ENCODE results near the gene IP6K1.

Gene IP6K1

DNA sequence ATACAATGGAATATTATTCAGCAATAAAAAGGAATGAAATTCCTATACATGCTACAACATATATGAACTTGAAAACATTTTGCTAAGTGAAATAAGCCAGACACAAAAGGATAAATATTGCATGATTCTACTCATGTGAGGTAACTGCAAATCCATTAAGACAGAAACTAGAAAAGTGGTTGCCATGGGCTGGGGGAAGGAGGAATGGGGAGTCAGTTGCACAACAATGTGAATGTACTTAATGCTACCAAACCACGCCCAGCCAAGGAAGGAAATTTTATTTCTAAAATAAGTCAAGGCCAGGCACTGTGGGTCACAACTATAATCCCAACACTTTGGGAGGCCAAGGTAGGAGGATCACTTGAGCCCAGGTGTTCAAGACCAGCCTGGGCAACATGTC, 52.8 kb downstream of the IP6K1 start:
- Histone ChIP-seq H3K36me3 (ENCODE audit: insufficient read depth, low read length) (peaks cover 77% of the 10 kb centered on the region), H3K9me3 (ENCODE audit: insufficient read depth, low read depth, low read length) (no peaks in the 10 kb centered on the region), H3K4me3 (ENCODE audit: low read length) (no peak overlapping the region), H3K4me1 (ENCODE audit: insufficient read depth, low read length) (no peaks in the 10 kb centered on the region), H3K27me3 (ENCODE audit: insufficient read depth, low read length) (no peaks in the 10 kb centered on the region), H3K9ac (ENCODE audit: low read depth, low read length) (no peak overlapping the region), H3K27ac (ENCODE audit: low read depth, low read length) (no peak overlapping the region)
- WGBS = 100% methylated on average over 1 of the region's 1 CpG

DNA sequence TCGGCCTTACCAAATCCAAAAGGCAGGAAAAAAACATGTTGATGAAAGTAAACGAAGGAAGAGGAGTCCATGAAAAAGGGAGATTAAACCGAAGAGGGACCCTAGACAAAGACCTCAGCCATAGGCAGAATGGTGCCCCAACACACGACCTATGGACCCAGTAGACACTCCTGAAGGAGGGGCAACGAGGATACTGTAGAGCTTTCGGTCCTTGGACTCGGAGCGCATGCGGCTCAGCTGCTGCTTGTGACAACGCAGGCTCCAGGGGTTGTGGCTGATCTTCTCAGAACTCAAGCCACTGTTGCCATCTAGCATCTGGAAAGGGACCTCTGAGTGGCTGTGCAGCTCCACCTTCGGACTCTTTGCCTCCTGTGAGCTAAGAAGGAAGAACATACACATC, 53.7 kb downstream of the IP6K1 start:
- Histone ChIP-seq H3K4me1 (ENCODE audit: insufficient read depth, low read length) (no peaks in the 10 kb centered on the region), H3K27me3 (ENCODE audit: insufficient read depth, low read length) (no peaks in the 10 kb centered on the region), H3K9me3 (ENCODE audit: insufficient read depth, low read depth, low read length) (no peaks in the 10 kb centered on the region), H3K4me3 (ENCODE audit: low read length) (no peak overlapping the region), H3K36me3 (ENCODE audit: insufficient read depth, low read length) (peaks cover 77% of the 10 kb centered on the region), H3K27ac (ENCODE audit: low read depth, low read length) (no peak overlapping the region), H3K9ac (ENCODE audit: low read depth, low read length) (no peak overlapping the region)
- WGBS = 91% methylated on average over 11 of the region's 11 CpGs

DNA sequence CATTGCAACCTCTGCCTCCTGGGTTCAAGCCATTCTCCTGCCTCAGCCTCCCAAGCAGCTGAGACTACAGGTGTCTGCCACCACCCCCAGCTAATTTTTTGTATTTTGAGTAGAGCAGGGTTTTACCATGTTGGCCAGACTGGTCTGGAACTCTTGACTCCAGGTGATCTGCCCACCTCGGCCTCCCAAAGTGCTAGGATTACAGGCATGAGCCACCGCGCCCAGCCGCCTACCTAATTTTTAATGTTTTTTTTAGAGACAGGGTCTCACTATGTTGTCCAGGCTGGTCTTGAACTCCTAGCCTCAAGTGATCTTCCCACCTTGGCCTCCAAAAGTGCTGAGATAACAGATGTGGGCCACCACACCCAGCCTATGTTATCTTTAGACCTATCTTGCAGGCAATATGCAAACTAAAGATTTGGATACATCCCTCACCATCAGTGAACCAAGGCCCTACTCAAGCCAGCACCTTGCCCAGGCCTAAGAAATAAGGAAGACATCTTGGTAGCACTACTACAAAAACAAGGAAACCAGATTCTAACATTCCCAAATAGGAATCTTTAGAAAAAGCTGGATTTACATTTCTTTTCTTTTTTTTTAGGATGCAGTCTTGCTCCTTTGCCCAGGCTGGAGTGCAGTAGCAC, 56.3 kb downstream of the IP6K1 start:
- no peak overlapping the region for H3K4me3 ChIP-seq (ENCODE audit: low read length)
- WGBS = 97% methylated on average over 4 of the region's 4 CpGs
- H3K9me3 ChIP-seq (ENCODE audit: insufficient read depth, low read depth, low read length) = no peaks in the 10 kb centered on the region
- H3K27ac ChIP-seq (ENCODE audit: low read depth, low read length) = no peak overlapping the region
- no peaks in the 10 kb centered on the region for H3K4me1 ChIP-seq (ENCODE audit: insufficient read depth, low read length)
- H3K9ac ChIP-seq (ENCODE audit: low read depth, low read length) = no peak overlapping the region
- no peaks in the 10 kb centered on the region for H3K27me3 ChIP-seq (ENCODE audit: insufficient read depth, low read length)
- H3K36me3 ChIP-seq (ENCODE audit: insufficient read depth, low read length) = peaks cover 73% of the 10 kb centered on the region

DNA sequence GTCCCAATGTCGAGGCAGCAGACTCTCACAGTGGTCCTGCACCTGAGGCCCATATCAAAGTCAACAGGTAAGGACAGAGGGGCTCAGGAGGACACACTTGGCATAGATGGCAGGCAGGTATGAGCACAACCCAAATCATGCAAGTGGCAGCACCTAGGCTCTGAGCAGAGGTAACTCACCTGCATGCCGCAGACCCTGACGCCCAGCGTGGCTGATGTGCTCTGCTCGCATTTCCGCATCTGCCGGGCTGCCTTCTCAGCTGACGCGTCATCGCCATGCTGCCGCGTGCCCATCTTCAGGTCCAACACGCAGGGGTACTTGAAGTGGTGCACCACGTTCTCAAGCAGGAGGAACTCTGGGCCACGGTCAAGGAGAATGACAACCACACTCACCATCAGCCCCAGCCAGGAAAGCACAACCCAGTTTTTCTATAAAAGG, 58.4 kb downstream of the IP6K1 start:
- WGBS = 96% methylated on average over 15 of the region's 15 CpGs

DNA sequence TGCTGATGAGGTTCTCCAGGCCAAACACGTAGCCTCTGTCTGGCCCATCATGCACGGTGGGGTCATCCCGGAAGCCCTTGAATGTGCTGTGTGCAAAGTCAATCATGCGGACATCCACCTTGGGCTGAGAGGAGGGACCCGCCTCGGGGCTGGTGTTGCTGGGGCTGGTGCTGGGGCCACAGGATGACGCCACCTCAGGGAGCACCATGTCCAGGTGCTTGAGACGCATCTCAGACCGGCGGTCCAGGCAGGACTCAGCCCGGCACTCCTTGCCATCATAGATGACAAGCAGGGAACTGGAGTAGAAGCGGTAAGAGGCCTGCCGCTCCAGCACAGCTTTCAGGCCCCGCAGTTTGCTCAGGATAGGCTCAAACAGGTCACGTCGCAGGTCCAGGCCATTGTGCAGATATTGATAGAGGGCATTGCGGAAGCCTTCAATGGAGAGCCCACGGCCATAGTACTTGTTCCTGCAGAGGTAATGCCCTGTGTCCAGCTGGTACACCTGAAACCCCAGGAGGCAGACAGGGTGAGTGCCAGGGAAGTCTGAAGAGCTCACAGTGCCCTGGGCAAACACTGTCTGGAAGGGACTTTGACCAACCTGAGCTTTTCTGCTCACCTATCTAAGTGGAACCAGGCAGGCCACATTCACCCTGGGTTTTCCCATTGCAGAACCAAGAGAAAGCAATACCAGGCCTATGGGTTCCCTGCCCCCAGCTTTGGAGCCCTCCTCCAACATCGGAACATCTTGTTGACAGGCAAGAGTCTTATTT, 59.0 kb downstream of the IP6K1 start:
- Histone ChIP-seq H3K27me3 (ENCODE audit: insufficient read depth, low read length) (no peaks in the 10 kb centered on the region), H3K27ac (ENCODE audit: low read depth, low read length) (no peak overlapping the region), H3K4me1 (ENCODE audit: insufficient read depth, low read length) (no peaks in the 10 kb centered on the region; the same call in 1 of the 2 replicates), H3K36me3 (ENCODE audit: insufficient read depth, low read length) (peaks cover 52% of the 10 kb centered on the region), H3K9ac (ENCODE audit: low read depth, low read length) (no peak overlapping the region), H3K9me3 (ENCODE audit: insufficient read depth, low read depth, low read length) (no peaks in the 10 kb centered on the region), H3K4me3 (ENCODE audit: low read length) (no peak overlapping the region)
- 94% methylated on average over 19 of the region's 19 CpGs for WGBS

More for the DNA sequence above, 58.4 kb downstream of the IP6K1 start:
- no peak overlapping the region for H3K4me3 ChIP-seq (ENCODE audit: low read length)
- H3K27me3 ChIP-seq (ENCODE audit: insufficient read depth, low read length) = no peaks in the 10 kb centered on the region
- H3K36me3 ChIP-seq (ENCODE audit: insufficient read depth, low read length) = peaks cover 54% of the 10 kb centered on the region
- H3K9me3 ChIP-seq (ENCODE audit: insufficient read depth, low read depth, low read length) = no peaks in the 10 kb centered on the region
- H3K9ac ChIP-seq (ENCODE audit: low read depth, low read length) = no peak overlapping the region
- no peaks in the 10 kb centered on the region for H3K4me1 ChIP-seq (ENCODE audit: insufficient read depth, low read length)
- H3K27ac ChIP-seq (ENCODE audit: low read depth, low read length) = no peak overlapping the region

DNA sequence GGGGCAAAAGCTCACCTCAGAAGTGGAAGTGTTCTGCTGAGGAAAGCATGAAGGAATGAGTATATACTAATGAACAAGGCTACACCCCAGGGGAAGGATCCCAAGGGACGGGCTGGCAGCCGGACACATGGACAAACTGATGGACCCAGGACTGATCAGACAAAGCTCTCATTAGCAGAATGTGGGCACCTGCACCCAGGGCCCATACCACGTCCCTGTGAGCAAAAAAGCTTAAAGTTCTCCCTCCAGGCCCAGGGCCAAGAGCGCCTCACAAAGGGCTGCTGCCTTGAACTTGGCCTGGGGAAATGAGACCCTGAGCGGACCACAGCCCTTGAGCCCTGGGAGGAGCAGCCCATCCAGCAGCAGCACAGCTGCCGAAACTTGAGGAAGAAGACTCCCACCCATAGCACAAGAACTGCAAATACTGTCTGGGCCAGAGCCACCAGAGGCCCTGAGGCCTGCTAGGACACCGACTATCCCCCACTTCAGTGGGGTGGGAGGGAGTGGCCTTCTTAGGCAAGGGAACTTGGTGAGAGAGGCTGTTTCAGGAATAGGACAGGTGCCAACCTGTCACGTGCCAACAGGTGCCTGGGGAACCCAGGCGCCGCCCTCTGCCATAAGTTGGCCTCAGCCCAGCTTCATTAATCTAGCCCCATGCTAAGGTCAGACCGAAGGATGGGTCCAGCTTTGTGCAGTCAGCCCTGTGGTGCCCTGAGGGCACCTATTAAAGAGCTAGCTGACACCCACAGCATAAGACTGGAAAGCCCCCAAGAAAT, 60.2 kb downstream of the IP6K1 start:
- 95% methylated on average over 11 of the region's 11 CpGs for WGBS
- no peak overlapping the region for H3K27ac ChIP-seq (ENCODE audit: low read depth, low read length)
- no peak overlapping the region for H3K9ac ChIP-seq (ENCODE audit: low read depth, low read length)

DNA sequence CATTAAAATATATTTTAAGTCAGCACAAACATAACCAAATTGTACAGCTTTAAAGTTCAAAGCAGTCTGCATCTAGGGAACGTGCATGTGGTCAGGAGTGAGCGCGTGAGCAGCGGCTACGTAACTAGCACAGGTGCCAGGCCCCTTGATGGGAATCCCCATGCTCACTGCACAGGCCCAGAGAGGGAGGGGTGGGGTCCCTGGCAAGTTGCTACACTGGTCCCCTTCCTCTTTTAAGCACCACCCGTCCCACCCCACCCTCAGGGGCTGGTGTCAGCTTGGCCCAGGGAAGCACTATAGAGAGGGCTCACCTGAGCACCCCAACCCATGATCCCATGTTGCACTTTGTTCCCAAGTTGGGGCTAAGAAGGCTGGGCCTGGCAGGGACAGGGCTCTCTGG, 61.8 kb downstream of the IP6K1 start:
- Histone ChIP-seq H3K9me3 (ENCODE audit: insufficient read depth, low read depth, low read length) (no peaks in the 10 kb centered on the region), H3K27me3 (ENCODE audit: insufficient read depth, low read length) (no peaks in the 10 kb centered on the region), H3K27ac (ENCODE audit: low read depth, low read length) (peak overlapping the region; percentile 91), H3K9ac (ENCODE audit: low read depth, low read length) (peak overlapping the region; percentile 95), H3K36me3 (ENCODE audit: insufficient read depth, low read length) (peaks cover 47% of the 10 kb centered on the region), H3K4me3 (ENCODE audit: low read length) (peak overlapping the region; percentile 96), H3K4me1 (ENCODE audit: insufficient read depth, low read length) (no peaks in the 10 kb centered on the region; the same call in 1 of the 2 replicates)
- 56% methylated on average over 6 of the region's 6 CpGs for WGBS

More for the DNA sequence above, 60.2 kb downstream of the IP6K1 start:
- Histone ChIP-seq H3K9me3 (ENCODE audit: insufficient read depth, low read depth, low read length) (no peaks in the 10 kb centered on the region), H3K27me3 (ENCODE audit: insufficient read depth, low read length) (no peaks in the 10 kb centered on the region), H3K36me3 (ENCODE audit: insufficient read depth, low read length) (peaks cover 52% of the 10 kb centered on the region), H3K4me1 (ENCODE audit: insufficient read depth, low read length) (no peaks in the 10 kb centered on the region; the same call in 1 of the 2 replicates), H3K4me3 (ENCODE audit: low read length) (no peak overlapping the region)

DNA sequence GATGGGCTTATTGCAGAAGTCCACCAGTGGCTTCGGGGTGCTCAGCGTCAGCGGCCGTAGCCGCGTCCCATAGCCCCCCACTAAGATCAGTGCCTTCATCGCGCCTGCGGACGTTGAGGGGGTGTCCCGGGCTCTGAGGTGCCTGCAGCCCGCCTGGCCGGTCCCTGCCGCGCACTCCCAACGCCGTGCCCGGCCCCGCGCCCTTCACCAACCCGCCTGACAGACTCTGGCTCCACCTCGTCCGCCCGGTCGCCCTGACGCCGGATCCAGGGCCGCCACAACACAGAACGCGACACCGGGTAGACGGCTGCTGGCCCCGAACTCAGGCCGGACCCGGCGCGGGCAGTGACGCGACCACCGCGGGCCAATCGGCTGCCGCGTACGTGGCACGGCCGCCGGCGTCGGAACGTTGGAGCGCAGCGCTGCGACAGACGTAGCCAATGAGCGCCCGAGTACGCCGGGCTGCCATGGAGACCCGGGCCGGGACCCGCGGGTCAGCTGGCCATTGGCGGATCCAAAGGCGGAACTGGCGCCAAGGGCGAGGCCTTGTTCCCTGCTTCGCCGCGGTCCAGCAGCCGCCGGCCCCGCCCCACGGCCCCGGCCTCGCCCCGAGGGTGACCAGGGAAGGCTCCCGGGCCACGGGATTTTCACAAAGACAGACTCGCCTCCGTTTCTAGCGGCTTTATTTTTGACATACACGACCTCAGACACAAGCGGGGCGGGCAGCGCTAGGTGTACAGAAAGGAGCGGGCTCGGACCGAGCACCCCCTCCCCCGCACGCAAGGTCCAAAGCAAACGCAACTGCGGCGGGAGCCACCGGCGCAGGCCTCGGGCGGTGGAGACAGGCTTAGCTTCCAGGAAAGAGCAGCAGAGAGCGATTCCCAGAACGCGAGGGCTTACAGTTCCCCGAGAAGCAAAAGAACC, 62.5 kb downstream of the IP6K1 start, which contains the start of gene GMPPB:
GMPPB (minus strand) TSS at position 324 of the 924 bp plus-strand sequence; CDS start at position 99, 225 bp downstream.
- H3K4me3 ChIP-seq (ENCODE audit: low read length) = peak within 1 kb of the TSS; percentile 96
- no peaks in the 10 kb centered on the region for H3K27me3 ChIP-seq (ENCODE audit: insufficient read depth, low read length)
- peaks cover under 1% of the 10 kb centered on the region; the same call in 1 of the 2 replicates for H3K4me1 ChIP-seq (ENCODE audit: insufficient read depth, low read length)
- H3K9ac ChIP-seq (ENCODE audit: low read depth, low read length) = peak within 1 kb of the TSS; percentile 95
- WGBS = under 1% methylated on average over 102 of the region's 102 CpGs
- H3K36me3 ChIP-seq (ENCODE audit: insufficient read depth, low read length) = peaks cover 47% of the 10 kb centered on the region
- H3K27ac ChIP-seq (ENCODE audit: low read depth, low read length) = peak within 1 kb of the TSS; percentile 91
- no peaks in the 10 kb centered on the region for H3K9me3 ChIP-seq (ENCODE audit: insufficient read depth, low read depth, low read length)

DNA sequence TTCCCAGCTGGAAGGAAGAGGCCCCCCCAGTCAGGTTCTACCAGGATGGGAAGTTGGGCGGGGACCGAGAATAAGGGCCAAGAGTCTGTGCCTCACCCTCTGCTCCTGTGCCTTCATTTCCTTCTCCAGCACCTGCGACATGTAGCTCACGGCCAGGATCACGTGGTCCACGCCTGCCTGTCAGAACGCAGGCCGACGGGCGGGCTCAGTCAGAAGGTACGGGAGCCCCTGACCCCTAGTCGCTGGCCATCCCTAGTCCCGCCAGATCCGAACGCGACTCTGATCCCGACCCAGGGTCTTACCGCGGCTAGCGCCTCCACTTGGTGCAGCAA, 63.1 kb downstream of the IP6K1 start:
- 4% methylated on average over 20 of the region's 20 CpGs for WGBS
- H3K36me3 ChIP-seq (ENCODE audit: insufficient read depth, low read length) = peaks cover 45% of the 10 kb centered on the region
- peaks cover 6% of the 10 kb centered on the region; the same call in 1 of the 2 replicates for H3K4me1 ChIP-seq (ENCODE audit: insufficient read depth, low read length)
- H3K4me3 ChIP-seq (ENCODE audit: low read length) = peak overlapping the region; percentile 96
- H3K9me3 ChIP-seq (ENCODE audit: insufficient read depth, low read depth, low read length) = no peaks in the 10 kb centered on the region
- no peaks in the 10 kb centered on the region for H3K27me3 ChIP-seq (ENCODE audit: insufficient read depth, low read length)
- peak overlapping the region; percentile 95 for H3K9ac ChIP-seq (ENCODE audit: low read depth, low read length)
- H3K27ac ChIP-seq (ENCODE audit: low read depth, low read length) = peak overlapping the region; percentile 90

DNA sequence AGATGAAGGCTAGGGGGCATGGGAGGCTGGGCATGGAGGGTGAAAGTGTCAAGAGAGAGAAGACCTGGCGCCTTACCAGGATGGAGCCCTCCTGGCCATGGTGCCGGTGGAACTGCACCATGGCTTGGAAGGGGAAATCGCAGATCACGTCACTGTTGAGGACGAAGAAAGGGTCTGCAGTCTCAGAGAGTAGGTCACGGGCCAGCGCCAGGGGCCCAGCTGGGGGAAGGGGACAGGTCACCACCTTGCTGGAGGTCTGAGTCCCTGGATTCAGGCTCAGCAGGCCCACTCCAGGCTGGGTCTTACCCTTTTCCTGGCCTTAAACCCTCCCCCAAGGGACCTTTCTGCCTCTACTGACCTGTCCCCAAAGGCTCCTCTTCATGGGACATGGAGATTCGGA, 63.4 kb downstream of the IP6K1 start:
- Histone ChIP-seq H3K27me3 (ENCODE audit: insufficient read depth, low read length) (no peaks in the 10 kb centered on the region), H3K4me3 (ENCODE audit: low read length) (peak overlapping the region; percentile 96), H3K9ac (ENCODE audit: low read depth, low read length) (peak overlapping the region; percentile 95), H3K27ac (ENCODE audit: low read depth, low read length) (peak overlapping the region; percentile 90), H3K9me3 (ENCODE audit: insufficient read depth, low read depth, low read length) (no peaks in the 10 kb centered on the region), H3K36me3 (ENCODE audit: insufficient read depth, low read length) (peaks cover 41% of the 10 kb centered on the region), H3K4me1 (ENCODE audit: insufficient read depth, low read length) (peaks cover 6% of the 10 kb centered on the region; the same call in 1 of the 2 replicates)
- 87% methylated on average over 8 of the region's 8 CpGs for WGBS

Measured in HUES64 (cell line).